GM21526 (cell line): ENCODE results near the gene PIGQ.

ENCODE experiments used
- ATAC-seq: cut with Tn5 transposase; IDR thresholded peaks from one replicate; pipeline ENCODE4 v1.9.1; 2021; ENCODE audit warnings: moderate library complexity; ENCODE audit not compliant: unreplicated experiment, low FRiP score

The PIGQ gene

GRCh38 chr16:554297-554621 lies 15.5 kb upstream of the PIGQ start:
- ATAC-seq = no peak

GRCh38 chr16:554640-555365 lies 15.0 kb upstream of the PIGQ start:
- ATAC-seq = no peak

DNA sequence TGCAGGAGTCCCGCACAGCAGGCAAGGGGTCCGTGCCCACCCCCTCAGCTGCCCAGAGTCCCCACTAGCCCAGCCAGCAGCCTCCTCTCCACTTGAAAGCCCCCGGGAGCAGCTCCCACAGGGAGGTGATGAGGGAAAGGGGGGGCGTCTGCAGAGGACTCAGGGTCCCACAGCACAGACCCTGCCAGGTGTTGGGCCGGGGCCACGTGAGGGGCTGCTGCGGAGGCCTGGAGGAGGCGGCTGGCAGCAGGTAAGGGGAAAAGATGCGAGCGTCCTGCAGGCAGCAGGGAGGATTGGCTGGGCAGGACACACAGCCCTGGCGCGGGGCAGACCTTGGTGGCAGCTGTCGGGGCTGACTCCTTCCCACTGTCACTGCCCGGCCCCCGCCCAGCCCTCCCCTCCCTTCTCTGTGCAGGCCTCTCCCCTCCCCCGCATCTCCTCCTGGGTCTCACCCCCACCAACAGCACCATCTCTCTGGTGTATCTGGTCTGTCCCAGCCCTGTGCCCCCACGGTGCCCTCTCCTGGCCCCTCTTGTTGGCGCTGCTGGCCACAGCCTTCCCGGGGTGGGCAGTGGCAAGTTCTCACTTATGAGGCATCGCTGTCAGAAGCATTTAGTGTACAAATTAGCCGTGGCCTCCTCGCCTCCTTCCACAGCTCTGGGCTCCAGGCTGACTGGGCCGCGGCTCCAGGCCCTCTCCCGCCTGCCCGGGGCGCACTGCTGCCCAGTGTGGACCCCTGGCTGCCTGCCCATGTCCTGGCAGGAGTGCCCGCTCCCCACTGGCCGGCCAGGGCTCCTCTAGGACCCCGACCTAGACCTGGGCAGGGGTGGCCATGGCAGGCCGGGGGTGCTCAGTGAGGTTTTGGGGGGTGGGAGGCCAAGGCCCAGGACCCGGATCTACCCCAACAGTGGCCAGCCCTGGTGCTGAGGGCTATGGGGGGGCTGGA lies 14.0 kb upstream of the PIGQ start:
- no peak for ATAC-seq

DNA sequence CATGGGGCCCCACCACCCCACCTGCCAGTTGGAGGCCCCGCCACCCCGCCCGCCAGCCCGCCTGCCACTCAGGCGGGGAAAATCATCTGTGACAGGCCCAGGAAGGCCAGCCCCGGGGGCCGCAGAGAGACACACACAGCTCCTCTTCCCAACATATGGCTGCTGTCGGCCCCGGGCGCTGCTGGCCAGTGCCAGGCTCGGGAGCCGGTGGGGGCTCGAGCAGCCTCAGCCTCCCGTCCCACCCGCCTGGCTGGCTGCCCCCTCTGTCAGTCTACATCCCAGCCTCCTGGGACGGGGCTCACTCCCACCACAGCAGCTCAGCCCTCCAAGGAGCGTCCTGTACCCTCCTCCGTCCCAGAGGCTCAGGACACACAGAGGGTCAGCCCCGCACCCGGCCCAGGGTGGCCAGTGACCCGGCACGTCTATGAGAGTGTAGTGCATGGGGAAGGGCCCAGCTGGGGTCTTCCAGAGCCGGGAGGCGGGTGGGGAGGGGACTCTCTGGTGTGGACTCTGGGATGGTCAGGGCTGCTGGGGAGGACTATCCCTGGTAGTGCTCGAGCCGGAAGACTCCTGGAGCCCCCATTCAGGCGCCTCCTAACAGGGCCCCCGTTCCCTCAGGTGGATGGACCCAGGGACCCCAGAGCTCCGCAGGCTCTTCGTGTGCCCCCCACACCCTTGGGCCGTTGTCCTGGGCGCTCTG lies 13.1 kb upstream of the PIGQ start:
- no peak for ATAC-seq

DNA sequence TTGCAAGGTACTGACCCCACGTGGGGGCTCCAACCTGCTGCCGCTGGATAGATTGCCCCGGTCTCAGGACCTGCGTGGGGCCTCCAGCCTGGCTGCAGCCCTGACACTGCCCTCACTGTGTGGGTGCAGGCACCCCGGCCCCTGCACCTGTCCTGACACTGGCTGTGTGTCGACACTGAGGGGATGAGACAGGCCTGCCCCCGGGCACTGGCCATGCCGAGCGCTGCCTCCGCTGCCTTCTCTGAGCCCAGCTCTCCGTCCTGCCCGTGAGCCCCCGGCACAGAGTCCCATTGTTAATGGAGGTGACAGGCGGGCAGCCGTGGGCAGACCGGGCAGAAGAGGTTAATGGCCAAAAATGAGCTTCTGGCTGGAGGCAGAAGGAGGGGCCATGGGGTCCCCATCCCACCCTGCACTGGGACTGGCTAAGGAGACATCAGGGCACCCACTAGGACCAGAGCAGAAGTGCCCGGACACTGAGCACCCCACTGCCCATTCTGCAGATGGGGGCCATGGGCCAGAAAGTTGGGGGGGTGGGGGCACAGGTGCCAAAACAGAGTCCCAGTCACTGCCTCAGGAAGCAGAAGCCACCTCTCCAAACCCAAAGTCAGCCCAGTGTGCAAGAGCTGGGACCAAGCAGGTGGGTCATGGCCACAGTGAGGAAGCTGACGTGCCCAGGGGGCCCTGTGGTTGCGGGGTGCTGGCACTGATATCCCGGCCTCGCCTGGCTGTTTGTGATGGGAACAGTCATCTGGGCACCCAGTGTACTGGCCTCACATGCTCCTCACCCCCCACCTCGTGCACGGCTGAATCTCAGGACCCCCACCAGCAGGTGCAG lies 12.1 kb upstream of the PIGQ start:
- ATAC-seq = no peak

DNA sequence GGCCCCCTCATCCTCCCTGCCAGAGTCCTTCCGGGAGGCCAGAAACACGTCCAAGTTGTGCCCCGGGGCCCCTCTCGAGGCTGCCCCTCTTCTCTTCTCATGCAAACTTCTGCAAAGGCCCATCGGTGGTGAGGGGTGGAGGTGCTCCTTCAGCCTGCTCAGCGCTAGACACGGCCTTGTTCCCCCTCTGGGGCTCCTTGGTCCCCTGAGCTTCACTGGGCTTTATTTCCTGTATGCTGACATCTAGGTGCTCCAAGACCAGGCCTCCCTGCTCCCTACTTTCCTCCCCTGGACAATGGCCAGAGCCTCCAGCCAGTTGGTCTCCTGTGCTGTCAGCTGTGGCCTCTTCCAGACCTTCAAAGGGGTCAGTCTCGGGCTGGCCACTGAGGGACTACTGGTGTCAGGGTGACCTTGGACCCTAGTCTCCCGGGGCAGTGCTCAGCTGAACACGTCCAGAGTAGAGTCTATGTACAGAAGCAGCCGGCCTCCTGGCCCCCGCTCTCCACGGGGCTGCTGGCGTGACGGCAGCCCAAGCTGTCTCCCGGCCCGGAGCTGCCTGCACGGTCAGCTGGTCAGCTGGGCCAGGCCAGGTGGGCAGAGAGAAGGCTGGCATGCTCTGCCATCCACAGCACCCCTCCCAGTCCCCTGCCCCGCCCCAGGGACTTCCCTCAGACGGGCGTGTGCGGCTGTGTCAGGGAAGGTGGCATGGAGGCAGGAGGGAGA lies 11.3 kb upstream of the PIGQ start:
- no peak for ATAC-seq

DNA sequence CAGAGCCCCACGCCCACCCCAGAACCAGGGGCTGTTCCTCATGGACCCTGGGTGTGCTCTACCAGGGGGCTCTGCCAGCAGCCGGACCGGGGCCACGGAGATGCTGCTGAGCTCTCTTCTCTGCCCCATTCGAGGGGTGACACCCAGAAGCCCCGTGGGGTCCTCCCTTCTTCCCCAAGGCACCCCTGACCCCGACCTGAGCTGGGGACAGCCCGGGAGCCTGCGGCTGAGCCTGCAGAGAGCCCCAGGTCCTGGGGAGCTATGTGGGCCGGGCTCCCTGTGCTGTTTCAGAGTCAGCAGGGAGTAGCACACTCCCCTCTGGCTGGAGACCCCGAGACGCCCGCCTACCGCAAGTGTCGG lies 10.8 kb upstream of the PIGQ start:
- ATAC-seq = no peak

DNA sequence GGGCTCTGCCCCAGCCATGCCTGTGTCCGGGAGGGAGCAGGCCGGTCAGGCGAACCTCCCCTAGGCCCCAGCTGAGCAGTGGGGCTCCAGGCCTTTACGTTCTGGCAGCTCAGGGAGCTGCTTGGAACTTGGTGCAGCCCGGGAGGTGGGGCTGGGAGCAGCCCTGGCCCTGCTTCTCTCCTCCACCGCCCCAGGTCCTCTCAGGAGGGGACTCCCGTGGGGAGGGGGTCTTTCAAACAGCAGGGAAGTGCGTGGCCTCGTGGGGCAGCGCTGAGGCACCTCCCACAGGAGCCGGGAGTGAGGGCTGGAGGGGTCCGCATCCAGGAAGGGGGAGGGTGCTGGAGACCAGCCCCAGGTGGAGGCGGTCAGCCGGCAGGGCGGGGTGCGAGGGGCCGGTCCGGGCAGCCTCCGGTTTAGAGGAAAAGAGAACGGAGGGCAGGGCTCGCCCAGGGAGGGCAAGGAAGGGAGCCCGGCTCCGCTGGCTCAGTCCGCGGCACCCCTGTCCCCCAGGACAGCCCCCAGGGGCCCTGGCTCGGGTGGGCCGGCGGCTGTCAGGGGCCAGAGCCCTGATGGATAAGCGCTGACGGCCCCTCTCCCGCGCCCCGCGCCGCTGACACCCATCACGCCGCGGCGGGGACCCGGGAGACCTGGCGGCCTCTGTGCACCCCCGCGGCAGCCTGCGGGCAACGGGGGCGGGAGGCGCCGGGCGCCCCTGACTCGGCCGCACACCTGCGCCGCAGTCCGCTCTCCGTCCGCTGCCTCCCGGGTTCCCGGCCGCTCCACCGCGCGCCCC lies 10.2 kb upstream of the PIGQ start:
- ATAC-seq = no peak

GRCh38 chr16:560204-560700 lies 9.5 kb upstream of the PIGQ start, which contains the start of gene PRR35:
Gene PRR35, plus strand, starts transcription at chr16:560394. Its CDS starts 2,901 bp downstream, at chr16:563295.
- no peak for ATAC-seq

DNA sequence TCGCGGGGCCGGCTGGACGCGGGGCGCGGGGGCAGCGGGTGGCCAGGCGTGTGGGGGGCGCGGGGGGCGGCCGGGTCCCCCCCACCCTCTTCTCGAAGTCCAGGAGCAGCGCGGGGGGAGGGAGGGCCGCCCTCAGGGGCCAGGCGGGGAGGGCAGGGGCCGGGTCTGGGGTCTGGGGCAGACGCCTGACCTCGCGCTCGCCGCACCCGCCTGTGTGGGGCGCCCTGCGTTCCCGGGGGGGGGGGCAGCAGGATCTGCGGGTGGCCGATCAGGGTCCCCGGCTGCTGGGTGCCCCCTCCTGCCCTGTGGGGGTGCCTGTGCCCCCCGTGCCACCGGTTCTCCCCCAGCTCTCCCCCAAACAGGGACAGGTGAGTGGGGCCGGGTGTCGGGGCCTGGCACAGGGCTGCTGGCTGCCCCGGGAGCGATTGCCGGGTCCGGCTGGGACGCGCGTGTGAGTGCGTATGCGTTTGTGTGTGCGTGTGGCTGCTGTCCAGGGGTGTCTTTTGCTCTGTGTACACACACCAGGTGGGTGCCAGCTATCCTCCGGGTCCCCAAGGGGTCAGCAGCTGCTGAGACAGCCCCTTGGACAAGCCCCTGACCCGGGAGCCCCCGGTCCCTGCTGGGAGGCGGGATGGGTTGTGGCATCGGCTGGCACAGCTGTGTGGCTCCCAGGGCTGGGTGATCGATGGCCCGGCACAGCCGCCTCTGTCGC lies 8.9 kb upstream of the PIGQ start:
- ATAC-seq = no peak

GRCh38 chr16:561413-561794 lies 8.4 kb upstream of the PIGQ start:
- ATAC-seq = no peak

DNA sequence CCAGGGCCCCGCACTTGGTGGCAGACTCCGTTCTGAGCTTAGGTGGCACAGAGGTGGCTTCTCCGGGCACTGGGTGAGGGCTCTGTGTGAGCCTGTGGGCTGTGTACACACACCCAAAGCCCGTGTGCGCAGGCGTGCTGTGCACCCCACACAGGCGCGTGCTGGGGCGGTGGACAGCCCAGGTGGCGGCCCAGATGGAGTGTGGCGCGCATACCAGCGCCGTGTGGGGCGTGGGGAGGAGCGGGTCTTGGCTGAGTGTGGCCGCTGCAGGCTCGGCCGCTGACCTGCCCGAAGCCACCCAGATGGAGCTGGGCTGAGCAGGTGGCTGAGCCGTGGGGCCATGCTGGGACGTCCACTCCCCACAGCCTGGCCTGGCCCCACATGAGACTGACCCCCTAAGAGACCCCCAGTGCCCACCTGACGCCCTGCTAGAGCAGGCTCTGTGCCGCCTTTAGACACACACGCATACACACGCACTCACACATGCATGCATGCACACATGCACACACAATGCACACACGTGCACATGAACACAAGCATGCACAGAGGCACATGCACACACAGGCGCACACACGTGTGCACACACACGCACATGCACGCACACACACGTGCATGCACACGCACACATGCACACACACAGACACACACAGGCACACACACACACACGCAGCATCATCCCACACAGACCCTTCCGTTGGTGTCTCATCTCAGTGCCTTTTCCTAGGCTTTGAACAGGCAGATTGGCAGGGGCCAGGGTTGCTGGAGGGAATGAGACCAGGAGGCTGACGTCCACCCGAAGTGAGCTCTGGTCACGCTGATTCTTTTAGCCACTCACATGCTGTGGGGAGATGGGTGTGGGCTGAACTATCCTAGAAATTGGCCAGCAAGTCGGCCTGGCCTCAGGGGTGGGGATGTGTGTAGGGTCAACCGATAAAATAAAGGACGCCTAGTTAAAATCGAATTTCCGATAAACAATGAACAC lies 7.5 kb upstream of the PIGQ start:
- no peak for ATAC-seq

- no peak for ATAC-seq
These were observed 6.6 kb upstream of the PIGQ start for GRCh38 chr16:563072-563644.

DNA sequence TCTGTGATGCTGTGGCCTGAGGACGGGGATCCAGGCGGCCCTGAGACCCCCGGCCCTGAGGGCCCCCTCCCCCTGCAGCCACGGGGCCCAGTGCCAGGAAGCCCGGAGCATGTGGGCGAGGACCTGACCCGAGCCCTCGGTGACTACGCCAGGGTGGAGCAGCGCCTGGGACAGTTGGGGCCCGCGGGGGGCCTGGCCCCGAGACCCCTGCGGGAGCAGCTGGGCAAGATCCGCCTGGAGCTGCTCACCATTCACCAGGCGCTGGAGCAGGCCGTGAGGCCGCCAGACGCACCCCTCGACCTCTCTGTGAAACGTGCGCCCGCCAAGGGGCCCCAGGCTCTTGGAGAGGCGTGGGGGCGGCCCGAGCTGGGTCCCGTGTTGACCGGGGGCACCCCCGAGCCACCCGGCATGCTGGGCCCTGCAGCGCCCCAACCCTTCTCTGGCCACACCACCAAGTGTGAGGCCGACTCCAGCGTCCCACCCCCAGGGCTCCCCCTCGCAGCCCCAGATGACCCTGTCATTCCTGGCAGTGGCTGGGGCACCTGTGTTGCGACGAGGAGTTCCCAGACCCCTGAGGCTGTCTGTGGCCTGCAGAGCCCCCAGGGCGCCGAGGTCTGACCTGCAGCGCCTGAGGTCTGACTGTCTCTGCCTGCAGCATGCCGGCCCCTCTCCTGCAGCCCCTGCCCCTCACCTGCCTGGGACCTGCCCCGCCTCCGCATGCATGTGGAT lies 4.9 kb upstream of the PIGQ start:
- ATAC-seq = no peak

DNA sequence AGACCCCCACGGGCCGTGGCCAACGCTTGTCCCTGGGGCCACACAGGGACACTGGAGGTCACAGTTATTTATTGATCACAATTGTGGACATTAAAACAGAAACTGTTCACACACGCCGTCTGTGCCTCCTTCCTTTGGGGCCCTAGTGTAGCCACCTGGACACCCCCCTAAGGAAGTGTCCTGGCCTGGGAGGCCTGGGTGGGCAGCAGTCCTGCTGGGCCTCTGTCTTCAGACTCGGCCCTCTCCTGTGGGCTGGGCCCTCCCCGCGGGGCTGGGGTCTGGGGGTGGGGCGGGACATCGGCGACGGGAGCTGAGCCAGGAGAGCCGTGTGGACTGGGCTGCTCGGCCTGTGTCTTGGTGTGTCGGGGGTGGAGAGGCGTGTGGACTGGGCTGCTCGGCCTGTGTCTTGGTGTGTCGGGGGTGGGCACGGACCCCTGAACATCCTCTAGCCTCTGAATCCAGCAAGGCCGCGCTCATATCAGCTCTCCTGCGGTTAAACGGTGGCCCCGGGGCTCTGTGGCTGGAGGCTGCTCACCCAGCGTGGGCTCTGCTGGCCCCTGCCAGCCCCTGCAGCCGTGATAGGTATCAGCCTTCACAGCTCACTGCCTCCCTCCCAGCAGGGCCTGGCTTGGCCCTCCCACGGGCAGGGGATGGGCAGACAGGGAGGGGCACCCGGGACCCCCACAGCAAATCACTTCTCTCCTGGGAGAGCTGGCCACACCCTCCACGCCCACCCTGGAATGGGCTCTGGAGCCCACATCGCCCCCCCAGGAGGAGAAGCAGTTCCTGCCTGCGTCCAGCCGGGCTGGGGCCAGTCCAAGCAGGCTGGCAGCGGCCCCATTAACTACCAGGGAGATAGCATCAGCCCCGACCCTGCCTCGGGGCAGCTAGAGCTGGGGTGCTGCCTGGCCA lies 4.1 kb upstream of the PIGQ start:
- ATAC-seq = no peak
